ENCODE data around the gene RTN4RL1.

The RTN4RL1 gene

GRCh38 chr17:2058586-2059546, 33.7 kb upstream of the RTN4RL1 start:
- peak; percentile 66 for DNase-seq

GRCh38 chr17:2057760-2058585, 32.8 kb upstream of the RTN4RL1 start:
- DNase-seq, result no peak

- no peak for DNase-seq
Observed at GRCh38 chr17:2057175-2057759, 32.1 kb upstream of the RTN4RL1 start.

- peak; percentile 55 for DNase-seq
Observed at GRCh38 chr17:2056206-2057174, 31.4 kb upstream of the RTN4RL1 start.

- DNase-seq, result peak; percentile 46
Observed at GRCh38 chr17:2055292-2056205, 30.4 kb upstream of the RTN4RL1 start.

- DNase-seq, result peak; percentile 82
Observed at GRCh38 chr17:2054512-2055291, 29.6 kb upstream of the RTN4RL1 start, which contains the start of gene HIC1. TSS of gene HIC1 (plus strand) at chr17:2055103. CDS start at chr17:2056691, 1,588 bp downstream.

- DNase-seq, result no peak
Observed at GRCh38 chr17:2054262-2054511, 29.1 kb upstream of the RTN4RL1 start.

GRCh38 chr17:2053380-2054261, 28.5 kb upstream of the RTN4RL1 start:
- DNase-seq, result peak; percentile 81

- no peak for DNase-seq
Observed at GRCh38 chr17:2051933-2052559, 26.9 kb upstream of the RTN4RL1 start.

GRCh38 chr17:2051061-2051932, 26.2 kb upstream of the RTN4RL1 start:
- no peak for DNase-seq

GRCh38 chr17:2050300-2051060, 25.3 kb upstream of the RTN4RL1 start:
- peak; percentile 77 for DNase-seq

GRCh38 chr17:2049333-2050299, 24.5 kb upstream of the RTN4RL1 start:
- DNase-seq, result peak; percentile 94

GRCh38 chr17:2048805-2049204, 23.7 kb upstream of the RTN4RL1 start:
- DNase-seq, result no peak

GRCh38 chr17:2047590-2047989, 22.5 kb upstream of the RTN4RL1 start:
- DNase-seq, result no peak

- no peak for DNase-seq
Observed at GRCh38 chr17:2044263-2044894, 19.2 kb upstream of the RTN4RL1 start.

All from activated CD8-positive, alpha-beta memory T cell treated with anti-CD3 and anti-CD28 coated beads, Interleukin-2, amount 50 U/mL, for 4 hours (primary cell).